Measurements from ENCODE around the gene NDRG4.

Gene NDRG4

DNA sequence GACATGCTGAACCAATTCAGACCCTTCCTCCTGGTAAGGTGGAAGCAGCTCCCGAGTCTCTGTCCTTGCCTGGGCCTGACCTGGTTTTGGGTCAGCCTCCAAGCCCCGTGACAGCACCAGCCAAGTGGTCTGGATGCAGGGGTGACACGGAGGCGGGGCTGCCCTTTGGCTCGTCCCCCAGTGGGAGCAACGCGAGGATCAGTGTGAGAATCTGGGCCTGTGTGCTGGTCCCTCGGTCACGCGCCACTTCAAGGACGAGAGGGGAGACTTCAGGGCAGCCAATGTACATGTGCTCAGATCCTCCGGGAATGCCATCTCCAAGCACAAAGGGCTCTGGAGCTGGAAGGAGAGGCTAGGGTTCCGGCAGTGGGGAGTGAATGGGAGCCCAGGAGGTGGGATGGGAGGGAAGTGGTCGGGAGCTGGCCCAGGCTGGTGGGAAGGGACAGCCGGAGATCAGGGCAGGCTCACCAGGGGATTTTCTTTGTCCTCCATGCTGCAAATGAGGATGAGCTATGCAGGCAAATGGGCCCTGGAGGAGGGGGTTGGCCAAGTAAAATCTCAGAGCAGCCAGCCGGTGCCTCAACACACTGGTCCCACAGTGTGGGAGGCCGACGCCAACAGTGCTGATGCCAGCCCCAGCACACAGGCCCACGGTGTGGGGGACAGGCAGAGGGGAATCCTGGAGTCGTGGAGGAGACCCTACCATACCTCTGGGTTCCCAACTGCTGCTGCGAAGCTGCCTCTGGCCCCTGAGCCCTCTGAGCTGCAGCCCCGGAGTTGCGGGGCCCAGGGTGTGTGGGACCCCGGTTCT, 4.2 kb upstream of the NDRG4 start:
- no peak for DNase-seq

DNA sequence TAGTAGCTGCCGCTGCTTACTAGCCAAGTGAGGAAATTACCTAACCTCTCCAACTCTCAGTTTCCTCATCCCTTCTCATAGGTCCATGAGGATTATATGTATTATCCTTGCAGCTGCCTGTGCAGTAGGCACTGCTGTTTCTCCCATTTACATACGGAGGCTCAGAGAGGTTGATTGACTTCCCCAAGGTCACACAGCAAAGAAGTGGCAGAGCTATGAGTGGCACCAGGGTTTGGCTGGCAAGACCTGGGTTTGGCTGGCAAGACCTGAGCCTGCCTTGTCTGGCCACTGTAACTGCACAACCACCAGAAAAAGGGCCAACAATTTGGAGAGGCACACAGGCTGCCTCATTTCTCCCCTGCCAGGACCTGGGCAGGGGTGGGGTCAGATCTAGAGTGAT, 2.5 kb upstream of the NDRG4 start:
- DNase-seq: no peak

DNA sequence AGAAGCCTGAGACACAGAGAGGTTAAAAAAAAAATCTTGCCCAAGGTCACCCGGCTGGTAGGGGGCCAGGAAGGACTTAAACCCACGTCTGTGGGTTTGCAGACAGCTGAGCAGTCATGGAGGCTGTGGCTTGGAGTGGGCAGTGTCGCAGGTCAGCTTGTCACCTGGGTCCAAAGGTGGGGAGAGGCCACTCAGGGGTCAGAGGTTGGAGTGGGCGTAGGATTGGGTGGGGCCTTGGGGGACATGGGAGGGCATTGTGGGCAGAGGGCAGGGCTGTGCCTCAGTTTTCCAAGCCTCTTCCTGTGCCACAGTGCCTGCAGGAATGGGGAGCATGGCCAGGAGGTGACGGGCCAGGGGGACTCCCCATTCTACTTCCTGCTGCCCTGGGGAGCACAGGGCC, 2.0 kb upstream of the NDRG4 start:
- no peak for DNase-seq

DNA sequence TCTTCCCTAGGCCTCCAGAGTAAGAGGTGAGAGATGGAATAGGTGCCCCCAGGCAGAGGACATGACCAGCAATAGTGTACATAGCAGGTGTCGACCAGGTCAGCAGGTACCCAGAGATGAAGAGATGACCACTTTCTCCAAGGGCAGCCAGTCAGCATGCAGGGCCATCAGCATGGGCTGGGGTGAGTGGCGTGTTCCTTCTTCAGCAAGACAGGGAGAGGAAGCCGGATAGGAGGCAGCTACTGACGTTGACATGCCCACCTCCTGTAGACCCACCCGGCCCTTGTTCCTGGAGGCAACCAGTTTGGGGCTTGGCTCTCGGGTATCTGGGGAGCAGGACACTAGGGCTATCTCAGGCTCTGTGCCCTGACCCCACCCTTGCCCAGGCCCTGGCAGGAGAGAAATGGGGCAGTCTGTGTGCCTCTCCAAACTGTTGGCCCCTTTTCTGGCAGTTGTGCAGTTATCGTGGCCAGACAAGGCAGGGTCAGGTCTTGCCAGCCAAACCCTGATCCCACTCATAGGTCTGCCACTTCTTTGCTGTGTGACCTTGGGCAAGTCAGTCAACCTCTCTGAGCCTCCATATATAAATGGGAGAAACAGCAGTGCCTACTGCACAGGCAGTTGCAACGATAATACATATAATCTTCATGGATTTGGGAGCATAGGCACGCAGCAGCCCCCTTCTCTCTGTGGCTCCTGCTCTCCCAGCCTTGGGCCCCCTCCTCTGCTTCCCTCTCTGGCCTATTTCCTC, 1.4 kb upstream of the NDRG4 start:
- no peak for DNase-seq

DNA sequence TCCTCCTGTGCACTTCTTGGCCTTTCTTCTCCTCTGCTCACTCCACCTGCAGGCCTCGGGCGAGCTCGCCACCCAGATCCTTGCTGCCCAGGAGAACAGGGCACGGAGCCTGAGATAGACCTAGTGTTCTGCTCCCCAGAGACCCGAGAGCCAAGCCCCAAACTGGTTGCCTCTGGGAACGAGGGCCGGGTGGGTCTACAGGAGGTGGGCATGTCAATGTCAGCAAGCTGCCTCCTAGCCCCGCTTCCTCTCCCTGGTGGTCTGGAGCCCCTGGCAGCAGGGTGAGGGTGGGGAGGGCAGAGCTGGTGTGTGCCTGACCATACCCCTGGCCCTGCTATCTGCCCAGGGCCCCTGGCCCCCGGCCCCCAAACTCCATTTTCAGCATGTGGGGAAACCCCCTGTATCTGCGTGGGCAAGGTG, 841 bp upstream of the NDRG4 start:
- DNase-seq: no peak

DNA sequence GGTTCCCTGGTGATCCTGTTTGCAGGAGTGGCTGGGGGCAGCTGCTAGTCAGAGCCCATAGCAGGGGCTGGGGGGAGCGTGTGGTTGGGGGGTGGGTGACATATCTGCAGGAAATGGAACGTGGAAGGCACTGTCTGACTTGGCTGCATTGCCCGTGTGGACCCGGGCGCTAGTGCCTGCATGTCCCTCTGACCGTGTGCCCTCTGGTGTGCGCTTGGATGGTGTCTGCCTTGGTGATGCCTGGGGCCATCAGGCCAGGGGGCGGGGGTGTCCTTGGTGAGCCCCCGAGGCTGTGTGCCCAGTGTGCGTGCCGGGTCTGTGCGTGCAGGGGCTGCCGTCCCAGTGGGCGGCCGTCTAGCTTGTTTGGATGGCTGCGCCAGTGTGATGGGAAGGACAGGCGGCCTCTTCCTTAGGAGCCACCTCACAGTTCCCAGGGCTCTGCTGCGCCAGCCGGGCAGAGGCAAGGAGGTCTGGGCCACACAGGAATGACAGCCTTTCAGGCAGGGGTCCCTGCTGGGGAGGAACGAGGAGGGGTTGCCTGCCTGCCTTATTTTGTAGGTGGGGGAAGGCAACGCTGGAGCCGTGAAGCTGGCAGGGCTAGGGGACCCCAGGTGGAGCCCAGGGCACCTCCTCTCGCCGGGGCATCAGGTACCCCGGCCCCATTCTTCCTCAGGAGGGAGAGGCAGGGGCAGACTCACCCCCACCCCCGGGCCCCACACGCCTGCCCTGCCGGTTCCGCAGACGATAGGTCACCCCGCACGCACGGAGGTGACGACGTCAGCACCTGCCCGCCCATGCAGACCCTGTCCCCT, 693 bp downstream of the NDRG4 start:
- DNase-seq: peak; percentile 76

DNA sequence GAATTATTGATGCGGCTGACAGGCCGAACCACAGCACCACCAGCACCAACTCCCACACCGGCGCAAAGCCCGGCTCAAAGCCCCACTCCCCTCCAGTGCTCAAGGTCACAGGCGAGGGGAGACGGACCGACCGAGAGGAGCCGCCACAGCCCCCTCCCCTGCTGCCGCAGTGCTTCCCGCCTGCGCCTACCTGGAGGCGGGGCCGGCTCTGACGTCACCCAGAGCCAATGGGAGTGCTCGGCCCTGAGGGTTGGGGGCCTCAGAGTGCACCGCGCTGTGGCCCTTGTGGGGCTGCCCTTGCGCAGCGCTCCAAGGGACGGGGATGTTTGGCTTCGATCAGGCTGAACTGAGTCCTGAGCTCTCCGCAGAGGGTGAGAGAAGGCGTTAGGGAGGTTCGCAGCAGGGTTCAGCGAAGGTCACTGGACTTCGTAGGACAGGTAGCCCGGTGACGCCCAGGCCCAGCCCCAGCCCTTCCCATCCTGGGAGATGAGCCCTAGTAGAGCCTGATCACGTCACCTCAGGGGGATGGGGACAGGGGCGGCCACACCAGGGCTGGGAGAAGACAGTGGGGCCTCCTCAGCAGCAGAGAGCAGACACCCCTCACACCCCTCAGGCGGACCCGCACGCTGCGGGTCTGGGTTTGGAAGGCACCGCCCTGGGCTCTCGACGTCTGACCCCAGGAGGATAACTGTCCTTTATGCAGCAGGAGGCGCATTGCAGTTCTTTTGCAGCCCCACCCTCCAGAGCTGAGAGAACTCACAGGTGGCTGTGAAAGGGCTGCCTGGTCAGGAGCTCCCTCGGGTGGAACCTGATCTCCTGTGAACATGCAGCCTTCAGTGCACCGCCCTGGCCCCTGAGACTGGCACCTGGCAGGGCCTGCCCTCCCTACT, 1.5 kb downstream of the NDRG4 start:
- DNase-seq: peak; percentile 91

DNA sequence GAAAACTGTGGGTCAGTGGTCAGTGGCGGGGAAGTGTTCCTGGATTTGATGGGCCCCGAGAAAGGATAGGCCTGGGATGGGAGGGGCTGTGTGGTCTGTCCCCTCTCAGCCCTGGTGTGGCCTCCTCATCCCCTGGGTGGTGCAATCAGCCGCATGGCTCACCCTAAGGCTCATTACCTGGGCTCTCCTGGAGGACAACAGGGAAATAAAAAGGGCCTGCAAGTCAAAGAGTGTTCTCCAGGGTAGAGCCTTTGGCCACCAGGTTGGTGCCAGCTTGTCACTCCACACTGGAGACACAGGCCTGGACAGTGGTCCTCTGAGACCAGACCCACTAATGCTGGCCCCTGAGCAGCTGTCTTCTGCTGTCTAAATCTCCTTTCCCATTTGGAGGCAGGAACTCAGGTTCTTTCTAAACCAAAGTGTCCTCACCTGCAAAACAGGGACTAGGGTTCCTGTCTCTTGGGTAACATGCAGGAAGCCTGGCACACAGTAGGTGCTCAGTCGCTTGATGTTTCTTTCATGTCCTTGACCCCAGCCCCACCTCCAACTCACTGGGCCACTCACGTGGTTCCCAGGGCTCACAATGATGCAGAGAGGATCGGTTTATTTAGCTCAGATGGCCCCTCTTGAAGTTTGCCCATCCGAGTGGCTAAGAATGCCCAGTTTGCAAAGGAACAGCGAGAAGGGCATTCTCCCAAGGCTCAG, 2.4 kb downstream of the NDRG4 start:
- no peak for DNase-seq

DNA sequence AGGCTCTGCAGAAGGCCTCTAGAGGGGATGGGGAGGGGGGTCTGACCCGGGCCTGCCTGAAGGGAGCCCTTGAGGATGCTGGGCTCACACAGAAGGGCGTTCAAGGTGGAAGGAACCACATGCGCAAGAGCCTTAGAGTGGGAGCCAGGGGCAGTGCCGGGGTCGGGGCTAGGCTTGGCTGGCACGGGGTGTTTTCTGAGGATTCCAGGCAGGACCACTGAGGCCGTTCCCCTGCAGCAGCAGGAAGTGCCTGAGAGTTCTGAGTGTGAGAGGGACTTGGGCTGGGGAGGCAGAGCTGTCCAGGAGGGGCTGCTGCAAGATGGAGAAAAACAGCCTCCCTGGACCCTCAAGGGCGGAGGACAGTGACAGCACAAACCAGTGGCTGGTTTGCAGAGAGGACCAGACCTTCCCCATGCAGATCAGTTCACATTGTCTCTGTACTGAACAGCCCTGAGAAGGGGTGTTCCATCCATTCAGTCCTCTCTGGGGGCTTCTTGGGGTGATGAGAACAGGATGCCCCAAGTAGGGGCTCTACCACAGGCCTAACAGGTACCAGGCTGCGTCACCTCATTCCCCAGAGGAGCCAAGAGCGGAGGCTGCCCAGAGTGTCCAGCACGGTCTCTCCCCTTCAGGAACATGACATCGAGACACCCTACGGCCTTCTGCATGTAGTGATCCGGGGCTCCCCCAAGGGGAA, 3.4 kb downstream of the NDRG4 start:
- DNase-seq: no peak

DNA sequence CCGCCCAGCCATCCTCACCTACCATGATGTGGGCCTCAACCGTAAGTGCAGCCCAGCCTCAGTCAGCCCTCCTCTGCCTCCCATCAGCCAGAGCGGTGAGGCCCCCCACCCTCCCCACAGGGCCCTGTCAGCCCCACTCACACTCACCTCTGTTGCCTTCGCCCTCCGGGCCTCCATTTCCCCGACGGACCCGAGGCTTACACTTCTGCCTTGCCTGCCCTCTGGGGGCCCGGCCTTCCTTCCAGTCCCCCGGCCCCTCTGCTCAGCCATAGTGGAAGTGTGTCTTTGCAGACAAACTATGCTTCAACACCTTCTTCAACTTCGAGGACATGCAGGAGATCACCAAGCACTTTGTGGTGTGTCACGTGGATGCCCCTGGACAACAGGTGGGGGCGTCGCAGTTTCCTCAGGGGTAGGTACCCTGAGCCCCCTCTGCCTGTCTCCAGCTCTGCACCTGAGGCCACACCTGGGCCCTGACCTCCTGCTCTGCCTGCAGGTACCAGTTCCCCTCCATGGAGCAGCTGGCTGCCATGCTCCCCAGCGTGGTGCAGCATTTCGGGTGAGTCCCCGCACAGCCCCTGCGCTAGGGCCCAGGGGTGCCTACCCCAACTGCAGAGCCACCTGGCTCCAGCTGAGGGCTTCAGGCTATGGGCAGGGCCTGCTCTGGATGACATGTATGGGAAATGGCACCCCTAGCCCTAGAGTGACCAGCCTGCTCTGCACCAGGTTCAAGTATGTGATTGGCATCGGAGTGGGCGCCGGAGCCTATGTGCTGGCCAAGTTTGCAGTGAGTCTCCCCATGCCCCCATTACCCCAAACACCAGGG, 4.1 kb downstream of the NDRG4 start:
- DNase-seq: no peak

DNA sequence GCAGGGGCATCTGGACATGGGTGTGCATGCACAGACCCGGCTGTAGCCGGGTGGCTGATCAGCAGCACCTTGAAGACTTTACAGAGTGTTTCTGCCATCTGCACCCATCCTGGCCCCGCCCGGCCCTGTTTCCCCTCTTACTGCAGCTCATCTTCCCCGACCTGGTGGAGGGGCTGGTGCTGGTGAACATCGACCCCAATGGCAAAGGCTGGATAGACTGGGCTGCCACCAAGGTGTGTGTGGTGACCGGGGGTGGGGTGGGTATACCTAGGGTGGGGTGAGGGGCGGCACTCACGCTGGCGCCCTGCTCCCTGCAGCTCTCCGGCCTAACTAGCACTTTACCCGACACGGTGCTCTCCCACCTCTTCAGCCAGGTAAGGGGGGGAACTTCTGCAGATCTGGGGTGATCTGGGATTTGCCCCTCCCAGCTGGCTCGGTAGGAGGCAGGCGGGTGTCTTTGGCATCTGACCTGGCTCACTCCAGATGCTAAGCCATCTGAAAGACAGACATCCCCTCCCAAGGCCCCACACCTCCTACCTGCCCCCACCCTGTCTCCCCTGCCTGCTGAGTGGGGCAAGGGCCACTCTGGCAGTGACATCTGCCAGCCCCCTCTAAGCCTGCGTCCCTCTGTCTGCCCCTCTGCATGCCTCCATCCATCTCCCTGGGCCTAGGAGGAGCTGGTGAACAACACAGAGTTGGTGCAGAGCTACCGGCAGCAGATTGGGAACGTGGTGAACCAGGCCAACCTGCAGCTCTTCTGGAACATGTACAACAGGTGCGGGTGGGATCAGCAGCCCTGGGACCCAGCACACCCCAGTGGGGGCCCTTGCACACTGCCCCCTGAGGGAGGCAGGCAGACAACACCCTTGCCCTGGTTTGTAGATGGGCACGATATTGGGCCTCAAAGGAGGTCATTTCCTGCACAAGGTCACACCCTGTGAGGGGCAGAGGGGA, 6.6 kb downstream of the NDRG4 start:
- DNase-seq: no peak

DNA sequence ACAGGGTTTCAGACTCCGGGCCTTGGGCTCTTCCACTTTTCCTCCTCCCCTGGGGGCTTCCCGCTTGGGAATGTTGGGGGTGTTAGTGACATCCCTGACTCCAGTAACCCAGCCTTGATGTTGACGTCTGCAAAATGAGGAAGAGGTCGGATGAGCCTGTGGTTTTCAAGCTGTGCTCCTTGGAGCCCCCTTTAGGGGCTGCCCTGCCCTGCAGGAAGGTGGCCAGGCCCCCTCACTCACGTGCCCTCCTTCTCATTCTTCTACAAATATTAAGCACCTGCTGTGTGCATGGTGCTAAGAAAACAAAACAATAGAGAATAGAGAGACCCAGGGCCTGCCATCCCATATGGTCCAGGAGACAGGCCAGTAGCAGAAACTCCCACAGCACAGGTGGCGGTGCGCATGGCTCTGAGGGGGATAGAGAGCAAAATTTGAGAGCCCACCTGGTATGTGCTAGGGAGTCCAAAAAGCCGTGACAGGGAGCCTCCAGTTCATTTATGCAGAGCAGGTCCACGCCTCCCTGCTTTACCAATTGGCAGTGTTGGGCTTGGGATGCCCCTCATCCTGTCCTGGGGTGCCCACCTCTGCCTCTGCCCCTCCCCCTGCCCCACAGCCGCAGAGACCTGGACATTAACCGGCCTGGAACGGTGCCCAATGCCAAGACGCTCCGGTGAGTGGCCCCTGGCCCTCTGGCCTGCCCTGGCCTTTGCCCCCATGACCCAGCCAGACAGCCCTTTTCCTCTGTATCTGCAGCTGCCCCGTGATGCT, 7.4 kb downstream of the NDRG4 start:
- DNase-seq: no peak

DNA sequence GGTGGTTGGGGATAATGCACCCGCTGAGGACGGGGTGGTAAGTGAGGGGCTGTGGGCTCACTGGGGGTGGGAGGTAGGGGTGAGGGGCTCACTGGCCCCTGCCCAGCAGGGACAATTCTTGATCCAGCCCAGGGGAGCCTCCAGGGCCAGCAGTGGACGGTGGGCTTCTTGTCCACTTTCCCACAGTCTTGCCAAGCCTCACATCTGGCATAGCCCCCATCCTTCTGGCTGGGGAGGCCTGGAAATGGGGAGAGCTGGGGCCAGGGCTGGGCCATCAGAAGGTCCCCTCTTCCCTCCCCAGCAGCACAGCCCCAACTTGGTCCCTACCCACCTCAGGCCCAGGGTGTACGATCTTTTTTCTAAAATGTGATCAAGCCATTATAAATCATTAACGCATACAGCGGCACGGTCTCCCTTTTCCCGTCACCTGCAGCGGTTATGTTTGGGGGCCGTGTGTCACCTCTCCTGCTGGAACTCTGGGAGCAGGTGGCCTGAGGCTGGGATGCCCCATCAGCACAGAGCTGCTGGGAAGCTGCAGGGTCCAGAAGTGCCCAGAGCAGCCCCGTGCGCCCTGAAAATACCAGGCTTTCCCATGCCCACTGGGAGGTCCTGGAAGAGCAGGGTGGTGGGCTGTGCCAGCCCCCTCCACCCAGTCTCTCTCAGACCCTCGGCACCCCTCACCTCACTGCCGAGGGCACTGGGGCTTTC, 8.2 kb downstream of the NDRG4 start:
- DNase-seq: no peak

DNA sequence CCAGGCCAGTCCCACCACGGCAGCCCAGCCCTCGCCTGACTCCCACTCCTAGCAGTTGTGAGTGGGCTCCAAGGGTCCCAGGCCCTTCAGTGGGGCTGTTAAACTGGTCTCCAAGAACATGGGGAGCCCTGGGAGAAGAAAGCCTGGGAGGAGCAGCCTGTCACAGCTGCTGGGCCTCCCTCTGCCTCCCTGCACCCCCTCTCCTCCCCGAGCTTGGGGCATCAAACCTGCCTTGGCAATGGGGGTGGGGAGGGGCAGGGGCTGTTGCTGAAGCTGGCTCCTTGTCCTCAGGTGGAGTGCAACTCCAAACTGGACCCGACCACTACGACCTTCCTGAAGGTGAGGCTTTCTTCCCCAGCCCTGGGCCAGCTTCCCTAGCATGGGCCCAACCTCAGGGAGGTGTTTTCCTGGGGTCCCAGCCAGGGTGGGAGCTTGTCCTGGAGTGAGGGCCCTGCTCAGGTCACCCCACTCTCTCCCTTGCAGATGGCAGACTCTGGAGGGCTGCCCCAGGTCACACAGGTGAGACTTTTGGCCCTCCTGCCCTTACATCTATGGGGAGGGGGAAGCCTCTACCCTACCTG, 8.8 kb downstream of the NDRG4 start:
- no peak for DNase-seq

DNA sequence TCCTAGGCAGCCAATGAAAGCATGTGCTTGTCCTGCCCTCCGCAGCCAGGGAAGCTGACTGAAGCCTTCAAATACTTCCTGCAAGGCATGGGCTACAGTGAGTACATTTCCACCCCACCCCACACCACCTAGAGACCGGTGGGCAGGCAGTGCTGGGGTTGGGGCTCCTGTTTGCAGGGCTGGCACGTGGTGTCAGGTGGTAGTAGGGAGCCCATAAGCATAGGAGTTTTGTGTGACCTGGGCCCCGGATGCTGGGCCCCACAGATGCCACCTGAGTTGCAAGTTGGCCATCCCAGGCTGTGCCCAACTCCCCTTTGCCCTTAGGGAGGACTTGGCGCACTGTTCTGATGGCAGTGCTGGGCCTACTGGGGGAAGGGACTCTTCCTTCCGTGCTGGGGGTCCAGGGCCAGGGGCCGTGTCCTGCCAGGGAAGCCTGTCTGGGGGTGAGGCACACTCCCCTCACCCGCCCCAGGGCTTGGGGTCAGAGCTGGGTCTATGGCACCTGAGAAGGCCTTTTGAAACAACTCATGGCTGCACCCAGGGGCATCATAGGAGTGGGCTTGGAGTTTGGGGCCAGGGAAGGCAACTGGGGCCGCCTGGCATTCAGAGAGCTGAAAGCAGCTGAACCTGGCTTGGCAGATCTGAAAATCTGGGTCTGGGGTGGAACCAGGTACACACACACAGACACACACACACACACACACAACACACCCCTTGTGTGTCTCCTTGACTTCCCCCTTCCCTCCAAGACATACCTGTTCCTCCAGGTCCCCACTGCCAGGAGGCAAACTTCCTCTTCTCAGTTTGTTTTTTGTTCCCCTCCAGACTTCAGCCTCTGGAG, 9.5 kb downstream of the NDRG4 start:
- DNase-seq: no peak

DNA sequence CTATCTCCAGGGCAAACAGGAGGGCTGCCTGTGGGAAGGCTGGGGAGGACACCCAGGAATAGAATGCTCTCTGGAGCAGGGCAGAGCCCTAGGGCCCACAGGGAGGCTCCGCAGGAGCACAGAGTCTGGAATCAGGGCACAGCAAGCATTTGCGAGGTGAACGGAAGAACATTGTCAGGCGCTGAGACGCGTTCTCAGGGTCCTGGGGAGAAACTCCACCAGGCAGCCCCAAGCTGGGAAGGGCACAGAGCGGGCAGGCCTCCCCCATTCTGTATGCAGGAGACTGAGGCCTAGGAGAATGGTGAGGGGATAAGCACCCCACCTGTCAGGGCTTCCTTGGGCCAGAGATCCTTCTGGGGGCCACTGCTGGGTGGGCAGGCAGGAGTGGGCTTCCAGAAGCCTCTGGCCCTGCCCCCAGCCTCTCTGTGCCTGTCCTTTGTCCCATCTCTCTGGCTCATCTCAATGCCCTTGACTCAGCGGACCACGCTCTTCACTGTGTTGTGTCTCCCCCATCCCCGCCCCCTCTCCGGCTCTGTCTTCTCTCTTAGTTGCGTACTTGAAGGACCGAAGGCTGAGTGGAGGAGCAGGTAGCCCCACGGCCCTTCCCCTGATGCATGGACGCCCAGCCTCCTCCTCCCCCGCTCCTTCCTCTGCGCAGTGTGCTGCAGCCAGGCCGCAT, 10.3 kb downstream of the NDRG4 start:
- DNase-seq: no peak
